ENCODE results near the gene RBM20.

- no peak for TF ChIP-seq CTCF (conservative IDR thresholded peaks at IDR 0.05)
- TF ChIP-seq EZH2 (IDR thresholded peaks at IDR 0.05; ENCODE audit: low read depth) = no peak
Measured at GRCh38 chr10:110704906-110705476, 60.9 kb downstream of the RBM20 start.

Data from PC-9 (cell line).